ENCODE measurements around the gene ERO1B. TPM values are rescaled to one million over a fixed set of nuclear protein-coding genes. Genes with fewer than 3 reads are reported as not detected.

ERO1B gene
- total and polyA plus RNA-seq, 2 of the 13 experiments (the other 11 are each of a cell fraction or from before 2014, with no cell fraction given), result 1.6 to 2.1 TPM

Small RNA genes lying within 50 kb of the gene (small RNA-seq; reads per million reads assigned to genes)
- gene RNU2-70P (ENCODE audit: insufficient read depth in 2 of 3, insufficient read length in 3 of 3, low read depth in 2 of 3, low replicate concordance in 1 of 3), result 2.3 to 215 (median 17.4) reads per million in 3 experiments

Other genes starting within 250 kb of the ERO1B start
- 29.3 and 50.2 TPM in 2 replicates for gene NID1, start 216.9 kb downstream of the ERO1B start, total RNA-seq (2016; rRNA removed; fragmentation: Illumina TruSeq; extraction: Trizol)
- 56.1 and 77.2 TPM in 2 replicates for gene NID1, start 216.9 kb downstream of the ERO1B start, polyA plus RNA-seq (2011; rRNA removed)
- 0.27 and 0.31 TPM in 2 replicates for gene GPR137B, start 139.4 kb downstream of the ERO1B start, total RNA-seq (2016; rRNA removed; fragmentation: Illumina TruSeq; extraction: Trizol)
- gene GPR137B, start 139.4 kb downstream of the ERO1B start, polyA plus RNA-seq (2011; rRNA removed), result 0.41 and 0.59 TPM in 2 replicates
- gene EDARADD, start 112.3 kb upstream of the ERO1B start, total RNA-seq (2016; rRNA removed; fragmentation: Illumina TruSeq; extraction: Trizol), result not detected in 2 replicates
- 0.03 TPM in 1 of 2 replicates, not detected in the other for gene EDARADD, start 112.3 kb upstream of the ERO1B start, polyA plus RNA-seq (2011; rRNA removed)
- 29.3 and 42.1 TPM in 2 replicates for gene LGALS8, start 242.0 kb upstream of the ERO1B start, total RNA-seq (2016; rRNA removed; fragmentation: Illumina TruSeq; extraction: Trizol)
- gene LGALS8, start 242.0 kb upstream of the ERO1B start, polyA plus RNA-seq (2011; rRNA removed), result 139 and 185 TPM in 2 replicates